GM23248 (cell line): ENCODE measurements around the gene CBX8. TPM values are rescaled to one million over a fixed set of nuclear protein-coding genes. Genes with fewer than 3 reads are reported as not detected.

Experiments used
- DNase-seq: peaks from one replicate; pipeline ENCODE4 v3.0.0-alpha.2; 2015
- H2AFZ ChIP-seq: fragments of 200-600 bp; sonication (generic); 2 replicates; pipeline ENCODE4 v1.6.1; 2016; ENCODE audit warnings: antibody characterized with exemption
- H3F3A ChIP-seq: fragments of 200-600 bp; sonication (generic); 2 replicates; pipeline ENCODE4 v1.6.1; 2016; ENCODE audit warnings: mild to moderate bottlenecking, antibody characterized with exemption, mixed run types; ENCODE audit not compliant: insufficient read depth
- H3K27ac ChIP-seq: fragments of 200-600 bp; sonication (generic); 2 replicates; pipeline ENCODE4 v1.5.1; 2016; ENCODE audit warnings: mild to moderate bottlenecking
- H3K27me3 ChIP-seq: fragments of 200-600 bp; sonication (generic); replicated peaks from 2 replicates; pipeline ENCODE4 v1.6.1; 2016; ENCODE audit warnings: mild to moderate bottlenecking; ENCODE audit not compliant: insufficient read depth
- H3K36me3 ChIP-seq: fragments of 200-600 bp; sonication (generic); 2 replicates; pipeline ENCODE4 v1.6.1; 2016; ENCODE audit warnings: low read depth, mild to moderate bottlenecking
- H3K4me1 ChIP-seq: fragments of 200-600 bp; sonication (generic); 2 replicates; pipeline ENCODE4 v1.6.1; 2016; ENCODE audit warnings: mild to moderate bottlenecking; ENCODE audit not compliant: insufficient read depth
- H3K4me2 ChIP-seq: fragments of 200-600 bp; sonication (generic); one replicate; pipeline ENCODE4 v1.6.1; 2016; ENCODE audit warnings: mild to moderate bottlenecking; ENCODE audit not compliant: unreplicated experiment
- H3K4me3 ChIP-seq: fragments of 200-600 bp; sonication (generic); 2 replicates; pipeline ENCODE4 v1.5.1; 2016; ENCODE audit warnings: mild to moderate bottlenecking
- H3K79me2 ChIP-seq: fragments of 200-600 bp; sonication (generic); 2 replicates; pipeline ENCODE4 v1.6.1; 2016; ENCODE audit warnings: mild to moderate bottlenecking; ENCODE audit not compliant: insufficient read depth
- H3K9ac ChIP-seq: fragments of 200-600 bp; sonication (generic); 2 replicates; pipeline ENCODE4 v1.6.1; 2016; ENCODE audit warnings: mild to moderate bottlenecking
- H3K9me2 ChIP-seq: fragments of 200-600 bp; sonication (generic); 2 replicates; pipeline ENCODE4 v1.6.1; 2016; ENCODE audit warnings: mixed run types, mild to moderate bottlenecking, moderate library complexity; ENCODE audit not compliant: insufficient read depth
- H3K9me3 ChIP-seq: fragments of 200-600 bp; sonication (generic); one replicate; pipeline ENCODE4 v1.6.1; 2017; ENCODE audit warnings: low read depth
- H4K20me1 ChIP-seq: fragments of 200-600 bp; sonication (generic); 2 replicates; pipeline ENCODE4 v1.6.0; 2016; ENCODE audit not compliant: insufficient read depth
- EZH2 ChIP-seq: fragments of 200-600 bp; sonication (generic); IDR thresholded peaks from 2 replicates; pipeline ENCODE4 v1.6.1; 2018; ENCODE audit warnings: antibody characterized with exemption, mild to moderate bottlenecking; ENCODE audit not compliant: insufficient read depth, poor library complexity, severe bottlenecking
- EZH2phosphoT487 ChIP-seq: fragments of 200-600 bp; sonication (generic); IDR thresholded peaks from 2 replicates; pipeline ENCODE4 v1.6.1; 2018; ENCODE audit warnings: antibody characterized with exemption, moderate library complexity, mild to moderate bottlenecking, low read depth; ENCODE audit not compliant: insufficient read depth
- WGBS, 2 experiments: methylation state at CpG; one replicate each; pipeline ENCODE4 v1.1.6; 2015 to 2017; ENCODE audit warnings: low lambda C conversion rate in 2 of 2, low coverage in 1 of 2; ENCODE audit errors: missing lambda C conversion rate in 2 of 2; 5-methylcytosine and 5-hydroxymethylcytosine counted together
- in situ Hi-C: fragments of 300-500 bp; cut with MboI; formaldehyde crosslinking; loops from 2 replicates; pipeline ENCODE4 v1.15.0; 2020
- polyA plus RNA-seq: library from polyadenylated mRNA; unstranded; fragments of >200 nt; fragmentation: Nextera tagmentation; extraction: Ambion mirVana; gene quantifications from 2 replicates; pipeline ENCODE4 v1.2.1, GENCODE V29; 2016
- total RNA-seq: library from RNA; depleted of rRNA; stranded (reverse); fragments of >200 nt; shearing (Covaris generic); gene quantifications from 2 replicates; pipeline ENCODE4 v1.2.3, GENCODE V29; 2014

Gene CBX8
- total and polyA plus RNA-seq, 2 experiments from 2014 or later = 3.9 to 5.9 TPM

DNA sequence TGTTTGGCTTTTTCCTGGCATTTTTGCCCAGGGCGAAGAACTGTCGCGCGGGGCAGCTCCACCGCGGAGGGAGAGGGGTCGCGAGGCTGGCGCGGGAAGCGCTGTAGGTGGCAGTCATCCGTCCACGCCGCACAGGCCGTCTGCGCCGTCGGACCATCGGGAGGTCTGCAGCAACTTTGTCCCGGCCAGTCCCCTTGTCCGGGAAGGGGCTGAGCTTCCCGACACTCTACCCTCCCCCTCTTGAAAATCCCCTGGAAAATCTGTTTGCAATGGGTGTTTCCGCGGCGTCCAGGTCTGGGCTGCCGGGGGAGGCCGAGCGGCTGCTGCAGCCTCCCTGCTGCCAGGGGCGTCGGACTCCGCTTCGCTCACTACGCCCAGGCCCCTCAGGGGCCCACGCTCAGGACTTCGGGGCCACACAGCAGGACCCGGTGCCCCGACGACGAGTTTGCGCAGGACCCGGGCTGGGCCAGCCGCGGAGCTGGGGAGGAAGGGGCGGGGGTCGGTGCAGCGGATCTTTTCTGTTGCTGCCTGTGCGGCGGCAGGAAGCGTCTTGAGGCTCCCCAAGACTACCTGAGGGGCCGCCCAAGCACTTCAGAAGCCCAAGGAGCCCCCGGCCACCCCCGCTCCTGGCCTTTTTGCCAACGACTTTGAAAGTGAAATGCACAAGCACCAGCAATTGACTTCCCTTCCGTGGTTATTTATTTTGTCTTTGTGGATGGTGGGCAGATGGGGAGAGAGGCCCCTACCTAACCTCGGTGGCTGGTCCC lies 44.7 kb upstream of the CBX8 start:
- H4K20me1 ChIP-seq = no peaks in the 10 kb centered on the region
- no peak overlapping the region for H3K27ac ChIP-seq
- in situ Hi-C loops = loop anchor here (10.0 kb wide), 1 partner anchor 153 kb away; no protein-coding TSS in a partner anchor
- TF ChIP-seq EZH2 = peak; percentile 97
- TF ChIP-seq EZH2phosphoT487 = peak; percentile 78; the same call in 1 of the 2 replicates
- DNase-seq = no peak
- H2AFZ ChIP-seq = no peak overlapping the region
- peaks cover 17% of the 10 kb centered on the region for H3F3A ChIP-seq
- no peak overlapping the region for H3K9ac ChIP-seq
- H3K9me3 ChIP-seq = no peaks in the 10 kb centered on the region
- H3K9me2 ChIP-seq = no peaks in the 10 kb centered on the region
- H3K4me3 ChIP-seq = no peak overlapping the region
- H3K4me1 ChIP-seq = peaks cover 12% of the 10 kb centered on the region
- peaks cover 18% of the 10 kb centered on the region for H3K79me2 ChIP-seq
- no peak overlapping the region for H3K4me2 ChIP-seq
- H3K36me3 ChIP-seq = no peaks in the 10 kb centered on the region
- H3K27me3 ChIP-seq = peaks cover 29% of the 10 kb centered on the region
- WGBS, 2 experiments = 4 to 6% methylated on average over 46 to 48 of the region's 55 CpGs

DNA sequence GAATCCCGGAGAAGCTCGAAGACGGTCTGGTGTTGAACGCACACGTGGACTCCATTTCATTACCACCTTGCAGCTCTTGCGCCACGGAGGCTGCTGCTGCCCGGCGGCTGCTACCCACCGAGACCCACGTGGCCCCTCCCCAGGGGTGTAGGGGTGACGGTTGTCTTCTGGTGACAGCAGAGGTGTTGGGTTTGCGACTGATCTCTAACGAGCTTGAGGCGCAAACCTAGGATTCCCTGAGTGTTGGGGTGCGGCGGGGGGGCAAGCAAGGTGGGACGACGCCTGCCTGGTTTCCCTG lies 44.1 kb upstream of the CBX8 start:
- Histone ChIP-seq H3K79me2 (peaks cover 24% of the 10 kb centered on the region), H3K27me3 (peaks cover 29% of the 10 kb centered on the region), H3K4me2 (peak overlapping the region; percentile 30), H3F3A (peaks cover 17% of the 10 kb centered on the region), H3K9me2 (no peaks in the 10 kb centered on the region), H2AFZ (peak overlapping the region; percentile 68; the same call in 1 of the 2 replicates), H3K4me3 (peak overlapping the region; percentile 48; the same call in 1 of the 2 replicates), H3K36me3 (no peaks in the 10 kb centered on the region), H3K9ac (no peak overlapping the region), H3K4me1 (peaks cover 12% of the 10 kb centered on the region), H4K20me1 (no peaks in the 10 kb centered on the region), H3K27ac (no peak overlapping the region), H3K9me3 (no peaks in the 10 kb centered on the region)
- TF ChIP-seq EZH2 (no peak), EZH2phosphoT487 (no peak)
- 1 to 4% methylated on average over 11 to 19 of the region's 19 CpGs for WGBS, 2 experiments
- DNase-seq = no peak
- in situ Hi-C loops = loop anchor here (10.0 kb wide), 1 partner anchor 154 kb away; no protein-coding TSS in a partner anchor

DNA sequence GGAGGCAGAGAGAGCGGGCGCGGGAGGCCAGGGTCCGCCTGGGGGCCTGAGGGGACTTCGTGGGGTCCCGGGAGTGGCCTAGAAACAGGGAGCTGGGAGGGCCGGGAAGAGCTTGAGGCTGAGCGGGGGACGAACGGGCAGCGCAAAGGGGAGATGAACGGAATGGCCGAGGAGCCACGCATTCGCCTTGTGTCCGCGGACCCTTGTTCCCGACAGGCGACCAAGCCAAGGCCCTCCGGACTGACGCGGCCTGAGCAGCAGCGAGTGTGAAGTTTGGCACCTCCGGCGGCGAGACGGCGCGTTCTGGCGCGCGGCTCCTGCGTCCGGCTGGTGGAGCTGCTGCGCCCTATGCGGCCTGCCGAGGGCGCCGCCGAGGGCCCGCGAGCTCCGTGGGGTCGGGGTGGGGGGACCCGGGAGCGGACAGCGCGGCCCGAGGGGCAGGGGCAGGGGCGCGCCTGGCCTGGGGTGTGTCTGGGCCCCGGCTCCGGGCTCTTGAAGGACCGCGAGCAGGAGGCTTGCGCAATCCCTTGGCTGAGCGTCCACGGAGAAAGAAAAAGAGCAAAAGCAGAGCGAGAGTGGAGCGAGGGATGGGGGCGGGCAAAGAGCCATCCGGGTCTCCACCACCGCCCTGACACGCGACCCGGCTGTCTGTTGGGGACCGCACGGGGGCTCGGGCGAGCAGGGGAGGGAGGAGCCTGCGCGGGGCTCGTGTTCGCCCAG lies 43.6 kb upstream of the CBX8 start:
- Histone ChIP-seq H3K9me2 (no peaks in the 10 kb centered on the region), H3K36me3 (no peaks in the 10 kb centered on the region), H2AFZ (peak overlapping the region; percentile 68), H3K4me2 (peak overlapping the region; percentile 30), H4K20me1 (no peaks in the 10 kb centered on the region), H3F3A (peaks cover 16% of the 10 kb centered on the region), H3K27me3 (peaks cover 29% of the 10 kb centered on the region), H3K9ac (no peak overlapping the region; the same call in 1 of the 2 replicates), H3K4me3 (peak overlapping the region; percentile 48), H3K79me2 (peaks cover 29% of the 10 kb centered on the region), H3K4me1 (peaks cover 11% of the 10 kb centered on the region), H3K9me3 (no peaks in the 10 kb centered on the region), H3K27ac (no peak overlapping the region; the same call in 1 of the 2 replicates)
- in situ Hi-C loops = loop anchor here (10.0 kb wide), 1 partner anchor 154 kb away; no protein-coding TSS in a partner anchor
- TF ChIP-seq EZH2 = peak; percentile 44
- no peak for TF ChIP-seq EZH2phosphoT487
- DNase-seq = peak; percentile 74
- 5 to 6% methylated on average over 39 to 58 of the region's 74 CpGs for WGBS, 2 experiments
